ENCODE measurements around the gene SLC1A1.
"Not testable (repeated sequence)": the region's sequence is repeated elsewhere in the genome, so short reads cannot be mapped to it uniquely, and the experiment has no call there.

The SLC1A1 gene

GRCh38 chr9:4506490-4506889 lies 16.2 kb downstream of the SLC1A1 start:
- no peak for DNase-seq (ENCODE audit: low spot score)

- no peak for DNase-seq (ENCODE audit: low spot score)
Observed at GRCh38 chr9:4507306-4508130, 17.2 kb downstream of the SLC1A1 start.

DNA sequence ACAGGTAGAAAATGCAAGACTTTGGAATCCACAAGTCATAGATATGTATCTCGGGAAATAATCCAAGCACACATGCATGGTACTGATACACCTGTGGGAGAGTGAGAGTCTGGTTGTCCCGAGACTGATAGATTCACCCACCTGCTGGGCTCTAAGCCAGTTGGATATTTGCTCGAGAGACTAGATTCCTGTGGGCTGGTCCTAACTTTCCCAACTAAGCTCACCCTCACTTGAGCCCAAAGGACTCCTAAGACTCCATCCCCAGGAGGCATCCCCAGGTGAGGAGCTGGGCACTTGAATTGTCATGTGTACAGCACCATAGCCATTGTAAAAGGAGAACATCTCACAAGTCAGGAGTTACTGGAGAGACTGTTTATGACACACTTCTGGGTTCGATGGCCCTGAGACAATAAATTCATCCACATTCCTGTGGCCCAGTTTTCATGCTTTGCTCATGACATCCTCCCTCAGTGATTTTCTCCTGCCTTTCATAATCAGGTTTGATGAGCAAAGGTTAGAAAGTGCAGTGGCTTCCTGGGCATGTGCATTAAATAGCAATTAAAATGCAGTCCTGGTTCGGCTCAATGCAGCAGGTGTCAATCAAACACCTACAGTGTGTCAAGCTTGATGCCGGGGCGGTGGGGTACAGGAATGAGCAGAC lies 18.1 kb downstream of the SLC1A1 start:
- peak; percentile 74 for DNase-seq (ENCODE audit: low spot score)

GRCh38 chr9:4508907-4509589 lies 18.8 kb downstream of the SLC1A1 start:
- peak; percentile 81 for DNase-seq (ENCODE audit: low spot score)

DNA sequence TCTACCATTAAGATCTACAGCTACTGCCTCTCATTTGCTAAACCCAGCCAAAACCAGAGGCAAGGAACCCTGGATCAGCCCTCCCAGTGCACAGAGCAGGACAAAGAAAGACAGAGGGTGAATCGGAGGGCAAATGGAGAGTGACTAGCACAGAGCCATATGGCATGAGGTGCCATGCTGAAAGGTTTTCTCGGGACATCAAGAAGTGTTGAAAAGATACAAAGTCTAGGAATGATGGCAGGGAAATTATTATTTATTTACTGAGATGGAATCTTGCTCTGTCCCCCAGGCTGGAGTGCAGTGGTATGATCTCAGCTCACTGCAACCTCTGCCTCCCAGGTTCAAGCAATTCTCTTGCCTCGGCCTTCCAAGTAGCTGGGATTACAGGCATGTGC lies 19.3 kb downstream of the SLC1A1 start:
- no peak for DNase-seq (ENCODE audit: low spot score)

DNA sequence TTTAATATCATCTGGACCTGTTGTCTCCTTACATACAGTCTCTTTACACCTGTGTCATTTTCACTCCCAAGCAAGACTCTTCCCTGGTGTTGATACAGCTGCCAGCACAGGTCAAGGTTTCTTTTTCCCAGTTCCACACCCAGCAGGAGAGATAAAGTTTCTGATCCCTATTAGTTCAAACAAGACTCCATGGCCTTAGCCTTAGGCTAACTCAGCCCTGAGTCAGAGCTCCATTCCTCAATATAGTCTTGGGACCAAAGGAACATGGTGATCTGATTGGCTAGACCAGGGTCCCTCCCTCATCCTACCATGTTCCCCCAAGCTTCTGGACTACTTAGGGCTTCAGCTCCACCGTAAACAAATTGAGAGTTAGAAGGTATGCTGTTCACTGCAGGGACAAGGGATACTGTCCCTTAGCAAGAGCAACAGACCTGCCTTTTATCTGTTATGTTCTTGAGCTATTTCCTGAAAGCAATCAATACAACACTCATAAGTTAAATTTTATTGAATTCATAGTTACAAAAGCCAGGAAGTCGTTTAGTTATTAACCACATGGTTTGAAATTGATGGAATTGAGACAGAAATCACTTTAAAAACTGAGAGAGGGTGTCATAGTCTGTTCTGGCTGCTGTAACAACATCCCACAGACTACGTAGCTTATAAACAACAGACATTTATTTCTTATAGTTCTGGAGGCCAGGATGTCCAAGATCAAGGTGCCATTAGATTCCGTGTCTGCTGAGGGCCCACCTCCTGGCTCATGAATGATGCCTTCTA lies 20.5 kb downstream of the SLC1A1 start:
- DNase-seq (ENCODE audit: low spot score), result no peak

DNA sequence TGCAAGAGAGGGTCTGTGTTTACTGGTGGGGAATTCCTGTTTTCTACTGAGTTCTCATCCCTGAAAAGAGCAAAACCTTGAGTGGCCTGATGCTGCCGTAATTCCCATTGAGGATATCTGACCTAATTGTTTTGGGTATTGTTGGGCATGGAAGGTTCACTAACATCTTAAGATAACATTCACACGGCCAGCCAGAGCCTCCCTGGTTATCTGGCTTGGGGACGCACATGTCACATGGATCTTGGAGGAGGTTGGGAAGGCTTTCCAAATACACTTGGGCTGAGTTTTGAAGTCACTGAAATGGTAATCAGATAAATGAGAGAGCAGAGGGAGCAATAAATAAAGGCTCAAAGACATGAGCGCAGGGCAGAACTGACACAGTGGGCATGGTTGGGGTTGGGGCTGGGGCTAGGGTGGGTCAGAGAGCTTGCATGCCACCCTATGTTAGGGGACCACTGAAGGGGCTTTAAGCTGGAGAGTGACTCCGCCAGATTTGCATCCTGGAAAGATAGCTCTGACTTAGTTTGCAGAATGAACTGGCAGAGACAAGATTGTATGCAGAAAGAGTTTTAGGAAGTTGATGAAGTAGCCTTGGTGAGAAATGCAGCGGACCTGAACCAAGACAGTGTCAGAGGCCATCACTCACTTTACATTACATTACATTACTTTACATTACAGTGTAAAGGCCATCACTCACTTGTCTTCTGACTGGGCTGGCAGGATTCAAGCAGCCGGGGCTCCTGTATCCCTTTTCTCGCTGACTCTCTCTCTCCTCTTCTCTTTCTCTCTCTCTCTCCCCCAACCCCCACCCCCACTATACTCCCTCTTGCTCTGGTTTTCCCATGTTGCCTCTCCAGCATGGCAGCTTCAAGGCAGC lies 24.2 kb downstream of the SLC1A1 start:
- DNase-seq (ENCODE audit: low spot score), result no peak

DNA sequence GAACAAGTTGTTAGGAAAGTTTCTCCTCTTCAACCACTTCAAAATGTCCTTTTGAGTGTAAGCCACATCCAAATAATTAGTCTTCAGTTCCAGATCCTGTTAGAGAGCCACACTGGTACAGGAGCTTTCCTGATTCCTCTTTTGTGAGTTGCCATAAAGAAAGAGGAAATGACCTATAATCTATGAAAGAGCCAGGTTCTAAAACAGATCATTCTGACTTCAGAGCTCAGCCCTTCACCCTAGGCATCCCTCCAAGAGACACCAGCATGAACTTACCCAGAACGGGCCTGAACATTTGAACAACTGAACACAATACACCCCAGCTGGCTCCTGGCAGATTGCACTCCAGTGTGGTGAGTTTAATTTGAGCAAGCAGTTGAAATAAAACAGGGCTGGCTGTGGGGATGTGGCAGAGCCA lies 25.7 kb downstream of the SLC1A1 start:
- DNase-seq (ENCODE audit: low spot score), result peak; percentile 48

GRCh38 chr9:4517274-4517673 lies 27.0 kb downstream of the SLC1A1 start:
- DNase-seq (ENCODE audit: low spot score), result no peak

GRCh38 chr9:4519604-4520003 lies 29.3 kb downstream of the SLC1A1 start:
- no peak for DNase-seq (ENCODE audit: low spot score)

DNA sequence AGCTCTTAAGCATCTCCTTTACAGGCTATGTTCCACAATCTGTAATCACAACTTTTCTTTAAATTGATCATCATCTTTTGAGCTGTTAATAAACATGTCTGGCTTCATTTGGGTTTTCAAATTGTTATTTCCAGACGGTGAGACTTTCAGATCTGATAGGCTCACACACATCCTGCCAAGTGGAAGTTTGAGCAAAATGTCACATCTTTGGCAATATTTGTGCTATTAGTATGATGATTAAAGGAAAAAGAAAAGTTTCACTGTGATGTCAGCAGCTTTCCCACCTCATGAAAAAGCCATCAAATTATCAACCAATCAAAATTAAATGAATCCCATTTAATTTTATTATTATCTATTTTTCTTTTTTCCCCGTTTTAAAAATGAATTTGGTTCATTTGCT lies 29.8 kb downstream of the SLC1A1 start:
- DNase-seq (ENCODE audit: low spot score), result no peak

- DNase-seq (ENCODE audit: low spot score), result peak; percentile 24
Observed at GRCh38 chr9:4530375-4530774, 40.1 kb downstream of the SLC1A1 start.

GRCh38 chr9:4530831-4531230 lies 40.6 kb downstream of the SLC1A1 start:
- not testable (repeated sequence) for DNase-seq (ENCODE audit: low spot score)

DNA sequence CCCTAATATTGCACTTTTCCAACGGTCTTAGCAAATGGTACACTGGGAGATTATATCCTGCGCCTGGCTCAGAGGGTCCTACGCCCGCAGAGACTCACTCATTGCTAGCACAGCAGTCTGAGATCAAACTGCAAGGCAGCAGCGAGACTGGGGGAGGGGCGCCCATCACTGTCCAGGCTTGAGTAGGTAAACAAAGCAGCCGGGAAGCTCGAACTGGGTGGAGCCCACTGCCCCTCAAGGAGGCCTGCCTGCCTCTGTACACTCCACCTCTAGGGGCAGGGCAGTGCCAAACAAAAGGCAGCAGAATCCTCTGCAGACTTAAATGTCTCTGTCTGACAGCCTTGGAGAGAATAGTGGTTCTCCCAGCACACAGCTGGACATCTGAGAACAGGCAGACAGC lies 41.1 kb downstream of the SLC1A1 start:
- DNase-seq (ENCODE audit: low spot score), result not testable (repeated sequence)

DNA sequence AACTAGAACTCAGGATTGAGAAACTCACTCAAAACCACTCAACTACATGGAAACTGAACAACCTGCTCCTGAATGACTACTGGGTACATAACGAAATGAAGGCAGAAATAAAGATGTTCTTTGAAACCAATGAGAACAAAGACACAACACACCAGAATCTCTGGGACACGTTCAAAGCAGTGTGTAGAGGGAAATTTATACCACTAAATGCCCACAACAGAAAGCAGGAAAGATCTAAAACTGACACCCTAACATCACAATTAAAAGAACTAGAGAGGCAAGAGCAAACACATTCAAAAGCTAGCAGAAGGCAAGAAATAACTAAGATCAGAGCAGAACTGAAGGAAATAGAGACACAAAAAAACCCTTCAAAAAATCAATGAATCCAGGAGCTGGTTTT lies 43.6 kb downstream of the SLC1A1 start:
- DNase-seq (ENCODE audit: low spot score), result not testable (repeated sequence)

GRCh38 chr9:4536196-4536595 lies 45.9 kb downstream of the SLC1A1 start:
- DNase-seq (ENCODE audit: low spot score), result not testable (repeated sequence)

DNA sequence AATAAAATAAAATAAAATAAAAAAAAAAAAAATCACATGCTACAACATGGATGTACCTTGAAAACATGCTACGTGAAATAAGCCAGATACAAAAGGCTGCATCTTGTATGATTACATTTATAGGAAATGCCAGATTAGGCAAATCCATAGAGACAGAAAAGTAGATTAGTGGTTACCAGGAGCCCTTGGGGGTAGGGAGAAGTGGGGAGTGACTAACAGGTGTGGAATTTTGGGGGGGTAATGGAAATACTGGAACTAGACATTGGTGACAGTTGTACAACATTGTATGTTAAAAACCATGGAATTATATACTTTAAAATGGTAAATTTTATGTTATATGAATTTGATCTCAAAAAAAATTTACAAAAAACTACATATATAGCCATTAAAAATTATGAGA lies 47.3 kb downstream of the SLC1A1 start:
- DNase-seq (ENCODE audit: low spot score), result no peak

DNA sequence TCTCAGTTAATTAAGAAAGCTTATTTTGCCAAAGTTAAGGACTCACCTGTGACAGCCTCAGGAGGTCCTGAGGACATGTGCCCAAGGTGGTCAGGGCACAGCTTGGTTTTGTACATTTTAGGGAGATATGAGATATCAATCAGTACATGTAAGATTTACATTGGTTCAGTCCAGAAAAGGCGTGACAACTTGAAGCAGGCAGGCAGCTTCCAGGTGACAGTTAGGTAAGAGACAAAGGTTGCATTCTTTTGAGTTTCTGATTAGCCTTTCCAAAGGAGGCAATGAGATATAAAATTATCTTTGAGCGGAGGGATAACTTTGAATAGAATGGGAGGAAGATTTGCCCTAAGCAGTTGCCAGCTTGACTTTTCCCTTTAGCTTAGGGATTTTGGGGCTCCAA lies 47.8 kb downstream of the SLC1A1 start:
- DNase-seq (ENCODE audit: low spot score), result no peak

DNA sequence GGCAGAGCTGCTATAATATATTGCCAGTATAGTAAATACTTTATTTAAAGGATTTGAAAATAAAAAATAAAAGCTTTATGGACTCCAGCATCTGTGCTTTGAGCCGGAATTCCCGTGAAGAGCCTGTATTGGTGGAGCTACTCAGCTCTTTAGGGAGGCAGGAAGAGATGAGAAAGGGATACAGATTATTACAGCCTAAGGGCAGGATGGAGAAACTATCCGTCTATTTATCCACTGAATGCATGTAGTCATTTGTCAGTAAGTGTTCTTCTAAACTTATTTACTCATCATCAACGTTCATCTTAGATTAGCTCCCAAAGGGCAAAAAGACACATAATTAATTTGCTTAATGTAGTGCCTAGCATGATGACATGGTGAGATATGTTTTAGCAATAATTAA lies 48.4 kb downstream of the SLC1A1 start:
- no peak for DNase-seq (ENCODE audit: low spot score)

DNA sequence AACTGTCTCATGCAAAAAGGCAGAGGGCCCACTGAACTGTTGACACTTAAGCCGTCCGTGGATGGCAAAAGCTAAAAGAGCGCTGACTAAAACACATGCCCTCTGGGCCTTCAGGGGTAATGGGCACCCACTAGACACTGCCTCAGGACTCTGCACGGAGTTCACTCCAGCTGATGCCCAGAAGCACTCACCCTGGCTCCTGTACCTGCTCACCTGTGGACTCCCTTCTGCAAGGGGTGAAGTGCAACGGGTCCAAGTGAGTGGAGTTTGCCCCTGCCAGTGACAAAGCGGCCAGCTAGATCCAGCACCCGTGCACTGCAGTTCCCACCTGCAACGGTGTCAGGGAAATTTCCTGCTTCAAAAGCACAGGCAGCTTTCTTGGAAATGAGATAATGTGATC lies 50.2 kb downstream of the SLC1A1 start:
- no peak for DNase-seq (ENCODE audit: low spot score)

- DNase-seq (ENCODE audit: low spot score), result no peak
Observed at GRCh38 chr9:4541281-4541680, 51.0 kb downstream of the SLC1A1 start.

Data from AG20443 (cell line).